ENCODE measurements around the gene C16orf89.
A peak's percentile ranks its signal among the peaks of the same experiment; 100 is the strongest.
"Not testable (repeated sequence)": the region's sequence is repeated elsewhere in the genome, so short reads cannot be mapped to it uniquely, and the experiment has no call there.

C16orf89 gene

GRCh38 chr16:5066511-5066910 is 755 bp upstream of the C16orf89 start:
- intact Hi-C loops (cut with DNase I) = no loop called here

GRCh38 chr16:5065326-5065725 is 430 bp downstream of the C16orf89 start:
- peak in 3 of 10 donors; percentile 48 to 58 (median 50) for DNase-seq
- intact Hi-C loops (cut with DNase I) = no loop called here

More at GRCh38 chr16:5066511-5066910, 755 bp upstream of the C16orf89 start:
- DNase-seq = peak in 2 of 10 donors; percentile 8 to 17

- DNase-seq = peak in 3 of 10 donors; percentile 7 to 53 (median 14)
- intact Hi-C loops (cut with DNase I) = no loop called here
These were observed 841 bp downstream of the C16orf89 start for GRCh38 chr16:5064915-5065314.

- intact Hi-C loops (cut with DNase I) = no loop called here
- DNase-seq = peak in 2 of 10 donors; percentile 40 to 62
These were observed 2.7 kb downstream of the C16orf89 start for GRCh38 chr16:5062790-5063765.

- DNase-seq = peak in 2 of 10 donors; percentile 29 to 54
- intact Hi-C loops (cut with DNase I) = no loop called here
These were observed 3.7 kb downstream of the C16orf89 start for GRCh38 chr16:5062051-5062450.

- intact Hi-C loops (cut with DNase I) = no loop called here
- peak in 3 of 10 donors; percentile 35 to 72 (median 47) for DNase-seq
These were observed 5.6 kb downstream of the C16orf89 start for GRCh38 chr16:5060073-5060641.

- DNase-seq = peak in 3 of 10 donors; percentile 28 to 63 (median 54)
- intact Hi-C loops (cut with DNase I) = no loop called here
These were observed 6.2 kb downstream of the C16orf89 start for GRCh38 chr16:5059386-5060072.

GRCh38 chr16:5058476-5058875 is 7.3 kb downstream of the C16orf89 start:
- intact Hi-C loops (cut with DNase I) = no loop called here

GRCh38 chr16:5056352-5056751 is 9.4 kb downstream of the C16orf89 start:
- intact Hi-C loops (cut with DNase I) = no loop called here

More at GRCh38 chr16:5058476-5058875, 7.3 kb downstream of the C16orf89 start:
- DNase-seq = peak in 2 of 10 donors; percentile 49 to 66

GRCh38 chr16:5054876-5055865 is 10.6 kb downstream of the C16orf89 start:
- intact Hi-C loops (cut with DNase I) = no loop called here
- DNase-seq = peak in 2 of 10 donors; percentile 34 to 55

More at GRCh38 chr16:5056352-5056751, 9.4 kb downstream of the C16orf89 start:
- DNase-seq = peak in 3 of 10 donors; percentile 20 to 80 (median 54)

GRCh38 chr16:5046914-5047313 is 18.8 kb downstream of the C16orf89 start:
- DNase-seq = peak in 2 of 10 donors; percentile 7 to 30
- intact Hi-C loops (cut with DNase I) = no loop called here

- intact Hi-C loops (cut with DNase I) = no loop called here
- peak in 3 of 10 donors; percentile 6 to 57 (median 53) for DNase-seq
These were observed 20.1 kb downstream of the C16orf89 start for GRCh38 chr16:5045499-5046115.

GRCh38 chr16:5044581-5044980 is 21.2 kb downstream of the C16orf89 start:
- DNase-seq = peak in 1 of 10 donors; percentile 22
- intact Hi-C loops (cut with DNase I) = not testable (repeated sequence)

GRCh38 chr16:5044011-5044540 is 21.7 kb downstream of the C16orf89 start:
- DNase-seq = peak in 3 of 10 donors; percentile 14 to 76 (median 52)
- intact Hi-C loops (cut with DNase I) = no loop called here

GRCh38 chr16:5042574-5043171 is 23.1 kb downstream of the C16orf89 start:
- DNase-seq = peak in 4 of 10 donors; percentile 6 to 90 (median 54)
- intact Hi-C loops (cut with DNase I) = no loop called here

GRCh38 chr16:5041600-5042133 is 24.1 kb downstream of the C16orf89 start:
- peak in 3 of 10 donors; percentile 5 to 41 (median 31) for DNase-seq
- intact Hi-C loops (cut with DNase I) = no loop called here

GRCh38 chr16:5040451-5040850 is 25.3 kb downstream of the C16orf89 start:
- peak in 3 of 10 donors; percentile 1 to 46 (median 32) for DNase-seq
- intact Hi-C loops (cut with DNase I) = no loop called here
